Liver (tissue), 9 donors: Measurements from ENCODE around the gene CYFIP1. TPM values are rescaled to one million over a fixed set of nuclear protein-coding genes. Genes with fewer than 3 reads are reported as not detected.

Experiments
- DNase-seq: peaks from one replicate; pipeline ENCODE4 v3.0.0-alpha.2; 2017; ENCODE audit warnings: low spot score
- H3K27ac ChIP-seq, 2 donors: one replicate each; pipeline ENCODE4 v1.7.0; 2013; ENCODE audit warnings: inconsistent platforms in 2 of 2, low read length in 2 of 2, control low read depth in 1 of 2, low read depth in 1 of 2, mild to moderate bottlenecking in 1 of 2
- H3K27me3 ChIP-seq, 4 donors: one replicate each; pipeline versions ENCODE4 v1.6.1 to v1.7.0; 2013; ENCODE audit warnings: low read length in 3 of 4, inconsistent platforms in 1 of 4, mild to moderate bottlenecking in 1 of 4, moderate library complexity in 1 of 4; ENCODE audit not compliant: control insufficient read depth in 4 of 4, insufficient read depth in 4 of 4
- H3K36me3 ChIP-seq, 4 donors: one replicate each; pipeline versions ENCODE4 v1.6.1 to v1.7.0; 2013; ENCODE audit warnings: low read length in 3 of 4, mild to moderate bottlenecking in 3 of 4, low read depth in 1 of 4, moderate library complexity in 1 of 4; ENCODE audit not compliant: control insufficient read depth in 4 of 4, insufficient read depth in 3 of 4
- H3K4me1 ChIP-seq, 4 donors: one replicate each; pipeline versions ENCODE4 v1.6.1 to v1.7.0; 2013; ENCODE audit warnings: low read length in 3 of 4, mild to moderate bottlenecking in 3 of 4, moderate library complexity in 1 of 4; ENCODE audit not compliant: control insufficient read depth in 4 of 4, insufficient read depth in 4 of 4
- H3K4me3 ChIP-seq, 3 donors: one replicate each; pipeline versions ENCODE4 v1.6.1 to v1.7.0; 2013; ENCODE audit warnings: low read length in 3 of 3, control low read depth in 1 of 3, low read depth in 1 of 3, mild to moderate bottlenecking in 1 of 3
- H3K9ac ChIP-seq, 2 donors: one replicate each; pipeline ENCODE4 v1.7.0; 2013; ENCODE audit warnings: low read length in 2 of 2, mild to moderate bottlenecking in 2 of 2, moderate library complexity in 2 of 2, control low read depth in 1 of 2, low read depth in 1 of 2
- H3K9me3 ChIP-seq, 4 donors: one replicate each; pipeline versions ENCODE4 v1.6.1 to v1.7.0; 2013; ENCODE audit warnings: low read length in 3 of 4; ENCODE audit not compliant: control insufficient read depth in 4 of 4
- ATF3 ChIP-seq: IDR thresholded peaks from 2 replicates; pipeline ENCODE4 v1.6.1; 2016; ENCODE audit warnings: antibody characterized with exemption
- CTCF ChIP-seq: fragments of 150-350 bp; IDR thresholded peaks from 2 replicates; pipeline ENCODE4 v1.5.1; 2017; ENCODE audit warnings: improper control_type of control experiment, low read depth, low read length; ENCODE audit not compliant: missing input control
- EGR1 ChIP-seq, 2 donors: IDR thresholded peaks; 2 replicates each; pipeline ENCODE4 v1.6.1; 2016 to 2018; ENCODE audit warnings: antibody characterized with exemption in 2 of 2, low read depth in 2 of 2
- FOXA1 ChIP-seq: IDR thresholded peaks from 2 replicates; pipeline ENCODE4 v1.6.1; 2016; ENCODE audit warnings: antibody characterized with exemption
- FOXA2 ChIP-seq: IDR thresholded peaks from 2 replicates; pipeline ENCODE4 v1.6.1; 2016; ENCODE audit warnings: antibody characterized with exemption
- GABPA ChIP-seq, 2 donors: IDR thresholded peaks in 1 of 2; conservative IDR thresholded peaks in 1 of 2; 2 replicates each; pipeline ENCODE4 v1.6.1; 2016; ENCODE audit warnings: antibody characterized with exemption in 2 of 2, mild to moderate bottlenecking in 1 of 2, moderate library complexity in 1 of 2
- HNF4A ChIP-seq, 2 donors: conservative IDR thresholded peaks; 2 replicates each; pipeline ENCODE4 v1.6.1; 2016; ENCODE audit warnings: antibody characterized with exemption in 2 of 2, mild to moderate bottlenecking in 2 of 2
- HNF4G ChIP-seq: IDR thresholded peaks from 2 replicates; pipeline ENCODE4 v1.6.1; 2016; ENCODE audit warnings: antibody characterized with exemption
- JUND ChIP-seq, 2 donors: IDR thresholded peaks; 2 replicates each; pipeline ENCODE4 v1.6.1; 2016; ENCODE audit warnings: antibody characterized with exemption in 2 of 2
- MAX ChIP-seq: IDR thresholded peaks from 2 replicates; pipeline ENCODE4 v1.6.1; 2016; ENCODE audit warnings: antibody characterized with exemption
- NR2F2 ChIP-seq: IDR thresholded peaks from 2 replicates; pipeline ENCODE4 v1.6.1; 2016; ENCODE audit warnings: antibody characterized with exemption
- RAD21 ChIP-seq, 2 donors: IDR thresholded peaks; 2 replicates each; pipeline ENCODE4 v1.6.1; 2016; ENCODE audit warnings: antibody characterized with exemption in 2 of 2, mild to moderate bottlenecking in 2 of 2
- REST ChIP-seq: IDR thresholded peaks from 2 replicates; pipeline ENCODE4 v1.6.1; 2016; ENCODE audit warnings: antibody characterized with exemption, mild to moderate bottlenecking
- RXRA ChIP-seq, 2 donors: IDR thresholded peaks; 2 replicates each; pipeline ENCODE4 v1.6.1; 2017 to 2018; ENCODE audit warnings: antibody characterized with exemption in 2 of 2, mild to moderate bottlenecking in 1 of 2
- SP1 ChIP-seq: IDR thresholded peaks from 2 replicates; pipeline ENCODE4 v1.6.1; 2018; ENCODE audit warnings: antibody characterized with exemption, mild to moderate bottlenecking
- TAF1 ChIP-seq: conservative IDR thresholded peaks from 2 replicates; pipeline ENCODE4 v1.6.1; 2016; ENCODE audit warnings: antibody characterized with exemption, mild to moderate bottlenecking
- YY1 ChIP-seq: IDR thresholded peaks from 2 replicates; pipeline ENCODE4 v1.6.1; 2016; ENCODE audit warnings: antibody characterized with exemption, mild to moderate bottlenecking
- ZBTB33 ChIP-seq: IDR thresholded peaks from 2 replicates; pipeline ENCODE4 v1.6.1; 2016; ENCODE audit warnings: antibody characterized with exemption
- WGBS: extraction: QIAGEN DNeasy Blood & Tissue Kit; methylation state at CpG from one replicate; pipeline ENCODE4 v1.1.7; 2013; 5-methylcytosine and 5-hydroxymethylcytosine counted together
- polyA plus RNA-seq, 2 donors: library from polyadenylated mRNA; stranded (reverse) in 1 of 2; unstranded in 1 of 2; fragments of 200-250 nt in 1 of 2; fragments of >200 nt in 1 of 2; fragmentation: Nextera tagmentation in 1 of 2; extraction: Ambion mirVana in 1 of 2; gene quantifications; one replicate each; pipeline versions ENCODE4 v1.2.1 to v1.2.3, GENCODE V29; 2013 to 2015
- total RNA-seq, 2 donors: library from RNA; depleted of rRNA; stranded (reverse); fragments of >200 nt; gene quantifications; one replicate each; pipeline ENCODE4 v1.2.3, GENCODE V29; 2014
- donor health status: healthy.
- donor health status: healthy.
- donor health status: healthy.
- donor health status: healthy.
- donor health status: healthy.

CYFIP1 gene
- total and polyA plus RNA-seq, 4 donors = 13.5 to 48.3 (median 38.3) TPM

- TF ChIP-seq MAX (no peak), FOXA1 (no peak)
Observed at GRCh38 chr15:23022156-23022555, 42.0 kb upstream of the CYFIP1 start (continued).

GRCh38 chr15:23014394-23015000 is 34.3 kb upstream of the CYFIP1 start:
- Histone ChIP-seq H3K36me3 (peaks cover 22 to 69% (median 40%) of the 10 kb centered on the region in 4 donors), H3K4me3 (no peak overlapping the region), H3K27ac (no peak overlapping the region), H3K27me3 (no peaks in the 10 kb centered on the region), H3K4me1 (no peaks in the 10 kb centered on the region), H3K9ac (no peak overlapping the region), H3K9me3 (no peaks in the 10 kb centered on the region)
- WGBS = 98% methylated on average over 3 of the region's 3 CpGs
- TF ChIP-seq RAD21 (IDR thresholded peaks at IDR 0.05) = no peak
- no peak for TF ChIP-seq ZBTB33
- TF ChIP-seq YY1 = no peak
- no peak for TF ChIP-seq CTCF
- TF ChIP-seq NR2F2 = no peak
- no peak for TF ChIP-seq FOXA2
- no peak for TF ChIP-seq MAX
- TF ChIP-seq REST = no peak
- no peak for TF ChIP-seq GABPA (IDR thresholded peaks at IDR 0.05 in 1 of 2, conservative IDR thresholded peaks at IDR 0.05 in 1 of 2)
- no peak for TF ChIP-seq SP1
- no peak for TF ChIP-seq HNF4G
- no peak for TF ChIP-seq EGR1 (IDR thresholded peaks at IDR 0.05; ENCODE audit: low read depth in 2 of 2)
- TF ChIP-seq JUND (IDR thresholded peaks at IDR 0.05) = no peak
- TF ChIP-seq ATF3 = no peak
- TF ChIP-seq RXRA (IDR thresholded peaks at IDR 0.05) = no peak
- TF ChIP-seq TAF1 = no peak
- TF ChIP-seq FOXA1 = no peak
- no peak for TF ChIP-seq HNF4A (conservative IDR thresholded peaks at IDR 0.05)
- DNase-seq = no peak
